Measurements from ENCODE around the gene MAP6.
A peak's percentile ranks its signal among the peaks of the same experiment; 100 is the strongest.
"Not testable (repeated sequence)": the region's sequence is repeated elsewhere in the genome, so short reads cannot be mapped to it uniquely, and the experiment has no call there.

Gene MAP6

GRCh38 chr11:75668451-75669297 is at the start of gene MAP6:
Gene MAP6, minus strand, starts transcription at chr11:75669038. Its CDS starts 669 bp downstream, at chr11:75668369.
- DNase-seq: no peak

- no peak for DNase-seq
Measured at GRCh38 chr11:75717608-75718418, 49.0 kb upstream of the MAP6 start, which contains the start of gene MOGAT2. Gene MOGAT2, plus strand, starts transcription at chr11:75717838. Its CDS starts 51 bp downstream, at chr11:75717889.

- no peak for DNase-seq
Measured at GRCh38 chr11:75716659-75717058, 47.8 kb upstream of the MAP6 start.

- no peak for DNase-seq
Measured at GRCh38 chr11:75715688-75716087, 46.9 kb upstream of the MAP6 start.

- no peak for DNase-seq
Measured at GRCh38 chr11:75714211-75714610, 45.4 kb upstream of the MAP6 start.

GRCh38 chr11:75706260-75706729 is 37.5 kb upstream of the MAP6 start:
- peak; percentile 65 for DNase-seq

- DNase-seq: no peak
Measured at GRCh38 chr11:75705541-75705940, 36.7 kb upstream of the MAP6 start.

- DNase-seq: no peak
Measured at GRCh38 chr11:75703695-75704237, 34.9 kb upstream of the MAP6 start.

GRCh38 chr11:75700940-75701339 is 32.1 kb upstream of the MAP6 start:
- no peak for DNase-seq

GRCh38 chr11:75697906-75698581 is 29.2 kb upstream of the MAP6 start:
- no peak for DNase-seq

GRCh38 chr11:75691804-75692203 is 23.0 kb upstream of the MAP6 start:
- DNase-seq: no peak

- no peak for DNase-seq
Measured at GRCh38 chr11:75689863-75690609, 21.2 kb upstream of the MAP6 start.

- DNase-seq: not testable (repeated sequence)
Measured at GRCh38 chr11:75683856-75684255, 15.0 kb upstream of the MAP6 start.

- no peak for DNase-seq
Measured at GRCh38 chr11:75679566-75679965, 10.7 kb upstream of the MAP6 start.

GRCh38 chr11:75678620-75679259 is 9.9 kb upstream of the MAP6 start:
- DNase-seq: no peak

GRCh38 chr11:75677909-75678308 is 9.1 kb upstream of the MAP6 start:
- no peak for DNase-seq

GRCh38 chr11:75677275-75677674 is 8.4 kb upstream of the MAP6 start:
- DNase-seq: no peak

- peak; percentile 47 for DNase-seq
Measured at GRCh38 chr11:75673977-75674582, 5.2 kb upstream of the MAP6 start.

GRCh38 chr11:75667831-75668450 is 897 bp downstream of the MAP6 start:
- peak; percentile 52 for DNase-seq

GRCh38 chr11:75667255-75667830 is 1.5 kb downstream of the MAP6 start:
- no peak for DNase-seq

Data from fibroblast of upper back skin (primary cell).